HUES6 (cell line): ENCODE measurements around the gene LCLAT1.

Experiments
- H3K27ac ChIP-seq: 2 replicates; pipeline ENCODE4 v1.7.0; 2013; ENCODE audit warnings: low read depth, mild to moderate bottlenecking, low read length, inconsistent platforms
- H3K27me3 ChIP-seq: 2 replicates; pipeline ENCODE4 v1.6.1; 2013; ENCODE audit warnings: low read length; ENCODE audit not compliant: control insufficient read depth, insufficient read depth
- H3K36me3 ChIP-seq: 2 replicates; pipeline ENCODE4 v1.6.1; 2013; ENCODE audit warnings: low read length; ENCODE audit not compliant: control insufficient read depth, insufficient read depth
- H3K4me1 ChIP-seq: 2 replicates; pipeline ENCODE4 v1.6.1; 2013; ENCODE audit warnings: low read length; ENCODE audit not compliant: control insufficient read depth, insufficient read depth
- H3K4me3 ChIP-seq: 2 replicates; pipeline ENCODE4 v1.5.1; 2013; ENCODE audit warnings: low read depth, low read length
- H3K9ac ChIP-seq: one replicate; pipeline ENCODE4 v1.6.1; 2013; ENCODE audit warnings: mild to moderate bottlenecking, low read length
- H3K9me3 ChIP-seq: 2 replicates; pipeline ENCODE4 v1.6.1; 2013; ENCODE audit warnings: low read depth, low read length; ENCODE audit not compliant: control insufficient read depth, insufficient read depth

Gene LCLAT1

DNA sequence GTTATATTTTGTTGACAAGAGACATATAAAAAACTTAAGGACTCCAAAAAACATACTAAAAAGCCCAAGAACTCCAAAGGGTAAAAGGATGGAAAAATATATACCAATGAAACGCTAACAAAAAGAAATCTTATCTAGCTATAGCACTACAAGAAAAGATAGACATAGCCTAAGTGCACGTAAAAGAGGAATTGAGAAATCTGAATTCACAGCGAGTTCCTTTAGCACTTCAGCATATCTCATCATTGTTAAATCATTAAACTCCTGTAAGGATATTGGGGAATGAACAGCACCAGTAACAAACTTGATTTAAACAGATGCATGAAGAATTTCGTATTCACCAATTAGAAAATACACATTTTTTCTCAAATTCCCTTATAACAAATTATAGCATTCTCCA is 226.1 kb downstream of the LCLAT1 start:
- Histone ChIP-seq H3K27me3 (no peaks in the 10 kb centered on the region), H3K27ac (no peak overlapping the region), H3K4me3 (no peak overlapping the region), H3K4me1 (no peaks in the 10 kb centered on the region), H3K9me3 (peaks cover 20% of the 10 kb centered on the region), H3K36me3 (no peaks in the 10 kb centered on the region), H3K9ac (no peak overlapping the region)

DNA sequence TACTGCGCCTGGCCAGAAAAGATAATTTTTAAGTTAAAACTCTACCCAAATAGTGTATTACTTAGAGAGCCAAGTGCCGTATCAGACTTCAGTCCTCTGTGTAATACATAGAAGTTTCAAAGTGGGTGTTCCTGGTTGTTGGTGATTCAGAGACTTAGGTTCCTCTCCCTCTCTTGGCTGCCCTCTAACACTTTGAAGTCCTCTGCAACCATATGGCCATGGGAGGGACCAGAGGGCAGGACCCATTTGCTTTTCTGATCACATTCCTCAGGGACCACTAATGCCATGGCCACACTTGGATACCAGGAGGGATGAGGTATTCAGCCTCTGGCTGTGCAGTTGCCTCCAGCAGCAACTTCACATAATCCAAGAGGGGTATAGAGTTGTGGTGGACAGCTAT is 228.7 kb downstream of the LCLAT1 start:
- Histone ChIP-seq H3K27me3 (no peaks in the 10 kb centered on the region), H3K9ac (no peak overlapping the region), H3K27ac (no peak overlapping the region), H3K4me3 (no peak overlapping the region), H3K4me1 (no peaks in the 10 kb centered on the region), H3K9me3 (peaks cover 4% of the 10 kb centered on the region), H3K36me3 (no peaks in the 10 kb centered on the region)

GRCh38 chr2:30677231-30677630 is 230.2 kb downstream of the LCLAT1 start:
- no peaks in the 10 kb centered on the region for H3K27me3 ChIP-seq
- H3K27ac ChIP-seq = no peak overlapping the region
- H3K9me3 ChIP-seq = no peaks in the 10 kb centered on the region; the same call in 1 of the 2 replicates

GRCh38 chr2:30677861-30678385 is 230.9 kb downstream of the LCLAT1 start:
- H3K4me3 ChIP-seq = no peak overlapping the region
- H3K9ac ChIP-seq = no peak overlapping the region
- H3K27ac ChIP-seq = no peak overlapping the region
- no peaks in the 10 kb centered on the region for H3K36me3 ChIP-seq
- no peaks in the 10 kb centered on the region for H3K9me3 ChIP-seq
- no peaks in the 10 kb centered on the region for H3K4me1 ChIP-seq
- H3K27me3 ChIP-seq = no peaks in the 10 kb centered on the region

More at GRCh38 chr2:30677231-30677630, 230.2 kb downstream of the LCLAT1 start:
- H3K9ac ChIP-seq = no peak overlapping the region
- H3K36me3 ChIP-seq = no peaks in the 10 kb centered on the region
- no peak overlapping the region for H3K4me3 ChIP-seq
- no peaks in the 10 kb centered on the region for H3K4me1 ChIP-seq

DNA sequence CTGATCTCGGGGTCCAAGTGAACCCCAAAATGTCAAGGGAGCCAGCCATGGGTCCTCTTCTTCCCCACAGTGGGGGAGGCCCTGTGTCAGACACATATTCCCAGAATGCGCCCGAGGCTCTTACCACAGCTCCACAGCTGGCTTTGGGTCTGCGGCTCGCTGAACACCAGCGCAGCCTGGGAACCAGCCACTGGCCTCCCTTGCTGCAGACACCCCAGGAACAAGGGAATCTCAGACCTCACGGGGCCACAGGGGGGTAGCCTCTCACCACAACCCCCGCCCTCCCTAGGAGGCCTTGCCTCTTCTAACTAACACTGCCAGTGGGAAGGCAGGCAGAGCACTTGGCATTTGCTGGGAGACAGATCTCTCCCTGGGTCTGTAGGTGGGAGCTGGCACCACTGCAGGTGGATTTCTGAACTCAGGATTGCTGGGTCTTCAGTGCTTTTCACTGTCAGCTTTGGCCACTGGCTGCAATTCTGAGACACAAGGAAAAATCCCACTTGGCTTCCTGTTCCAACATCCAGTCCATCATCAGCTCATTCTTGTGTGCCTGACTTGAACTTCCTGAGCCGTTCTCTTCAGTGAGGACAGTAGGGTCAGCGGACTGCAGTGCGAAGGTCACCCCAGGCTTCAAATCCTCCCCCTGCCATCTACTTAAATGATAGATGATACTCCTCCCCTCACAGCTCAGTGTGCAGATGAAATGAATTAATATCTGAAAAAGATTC is 231.5 kb downstream of the LCLAT1 start:
- Histone ChIP-seq H3K9ac (no peak overlapping the region), H3K4me1 (no peaks in the 10 kb centered on the region), H3K9me3 (no peaks in the 10 kb centered on the region), H3K27me3 (no peaks in the 10 kb centered on the region), H3K27ac (no peak overlapping the region), H3K4me3 (no peak overlapping the region), H3K36me3 (no peaks in the 10 kb centered on the region)

GRCh38 chr2:30679426-30680088 is 232.5 kb downstream of the LCLAT1 start:
- Histone ChIP-seq H3K4me3 (no peak overlapping the region), H3K9me3 (no peaks in the 10 kb centered on the region), H3K36me3 (no peaks in the 10 kb centered on the region), H3K27ac (no peak overlapping the region), H3K27me3 (no peaks in the 10 kb centered on the region), H3K4me1 (no peaks in the 10 kb centered on the region), H3K9ac (no peak overlapping the region)

GRCh38 chr2:30680121-30680520 is 233.1 kb downstream of the LCLAT1 start:
- H3K27me3 ChIP-seq = no peaks in the 10 kb centered on the region
- H3K9me3 ChIP-seq = no peaks in the 10 kb centered on the region
- H3K9ac ChIP-seq = no peak overlapping the region
- no peaks in the 10 kb centered on the region for H3K36me3 ChIP-seq
- no peak overlapping the region for H3K4me3 ChIP-seq
- no peak overlapping the region for H3K27ac ChIP-seq
- H3K4me1 ChIP-seq = no peaks in the 10 kb centered on the region

DNA sequence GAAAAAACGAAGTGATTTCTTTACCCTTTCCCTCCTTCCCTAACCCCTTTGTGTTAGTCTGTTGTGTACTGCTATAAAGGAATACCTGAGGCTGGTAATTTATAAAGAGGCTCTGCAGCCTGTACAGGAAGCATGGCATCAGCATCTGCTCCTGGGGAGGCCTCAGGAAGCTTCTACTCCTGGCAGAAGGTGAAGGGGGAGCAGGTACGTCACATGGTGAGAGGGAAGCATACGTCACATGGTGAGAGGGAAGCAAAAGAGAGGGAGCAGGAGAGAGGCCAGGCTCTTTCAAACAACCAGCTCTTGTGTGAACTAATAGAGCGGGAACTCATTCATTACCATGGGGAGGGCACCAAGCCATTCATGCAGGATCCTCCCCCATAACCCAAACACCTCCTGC is 234.0 kb downstream of the LCLAT1 start:
- peaks cover 4% of the 10 kb centered on the region; the same call in 1 of the 2 replicates for H3K4me1 ChIP-seq
- H3K27ac ChIP-seq = no peak overlapping the region
- H3K36me3 ChIP-seq = no peaks in the 10 kb centered on the region
- H3K27me3 ChIP-seq = no peaks in the 10 kb centered on the region
- no peak overlapping the region for H3K9ac ChIP-seq
- H3K9me3 ChIP-seq = no peaks in the 10 kb centered on the region
- no peak overlapping the region for H3K4me3 ChIP-seq

DNA sequence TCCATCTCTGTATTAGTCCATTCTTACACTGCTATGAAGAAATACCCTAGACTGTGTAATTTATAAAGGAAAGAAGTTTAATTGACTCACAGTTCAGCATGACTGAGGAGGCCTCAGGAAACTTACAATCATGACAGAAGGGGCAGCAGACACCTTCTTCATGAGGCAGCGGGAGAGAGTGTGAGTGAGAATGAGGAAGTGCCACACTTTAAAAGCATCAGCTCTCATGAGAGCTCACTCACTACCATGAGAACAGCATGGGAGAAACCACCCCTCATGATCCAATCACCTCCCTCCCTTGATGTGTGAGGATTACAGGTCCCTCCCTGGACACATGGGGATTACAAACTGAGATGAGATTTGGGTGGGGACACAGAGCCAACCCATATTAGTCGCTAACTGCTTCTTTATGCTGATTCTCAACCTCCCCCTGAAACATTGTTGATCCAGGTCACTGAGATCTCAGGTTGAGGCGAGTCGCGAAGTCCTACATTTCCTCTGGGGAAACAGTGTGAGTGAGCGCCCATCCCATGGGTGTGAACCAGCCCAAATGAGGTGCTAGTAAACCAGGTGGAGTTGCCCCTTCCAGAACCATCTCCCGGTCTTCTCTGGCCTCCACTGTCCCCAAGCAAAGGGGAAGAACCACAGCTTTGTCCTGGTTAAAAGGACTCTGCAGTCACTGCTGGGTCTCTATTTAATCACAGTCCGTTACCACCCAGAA is 236.3 kb downstream of the LCLAT1 start:
- peaks cover 4% of the 10 kb centered on the region; the same call in 1 of the 2 replicates for H3K4me1 ChIP-seq
- no peak overlapping the region for H3K9ac ChIP-seq
- H3K27ac ChIP-seq = no peak overlapping the region
- H3K36me3 ChIP-seq = no peaks in the 10 kb centered on the region
- H3K4me3 ChIP-seq = no peak overlapping the region
- H3K9me3 ChIP-seq = no peaks in the 10 kb centered on the region
- H3K27me3 ChIP-seq = no peaks in the 10 kb centered on the region

GRCh38 chr2:30684026-30684425 is 237.0 kb downstream of the LCLAT1 start:
- Histone ChIP-seq H3K36me3 (no peaks in the 10 kb centered on the region), H3K27me3 (no peaks in the 10 kb centered on the region), H3K9me3 (no peaks in the 10 kb centered on the region), H3K4me1 (peaks cover 6% of the 10 kb centered on the region; the same call in 1 of the 2 replicates), H3K4me3 (no peak overlapping the region), H3K9ac (no peak overlapping the region), H3K27ac (no peak overlapping the region)

DNA sequence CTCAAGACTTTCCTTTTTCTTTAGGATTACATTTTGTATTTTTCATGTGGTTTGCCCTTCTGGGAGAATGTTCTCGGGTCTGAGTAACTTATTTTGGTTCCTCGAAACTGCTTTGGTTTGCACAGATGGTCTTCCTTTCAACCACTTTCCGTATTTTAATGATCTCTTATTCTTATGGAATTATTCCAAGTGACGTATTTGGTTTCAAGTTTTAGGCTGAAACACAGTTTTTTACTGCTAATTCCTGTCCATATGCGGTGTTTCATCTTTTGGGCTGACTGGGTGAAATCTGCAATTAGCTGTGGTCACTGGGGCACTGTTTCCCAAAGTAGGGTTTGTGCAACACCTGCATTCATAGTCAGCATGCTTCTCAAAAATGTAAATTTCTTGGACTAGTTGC is 237.5 kb downstream of the LCLAT1 start:
- no peaks in the 10 kb centered on the region for H3K27me3 ChIP-seq
- no peak overlapping the region for H3K4me3 ChIP-seq
- peaks cover 11% of the 10 kb centered on the region; the same call in 1 of the 2 replicates for H3K4me1 ChIP-seq
- H3K9ac ChIP-seq = no peak overlapping the region
- no peaks in the 10 kb centered on the region for H3K9me3 ChIP-seq
- H3K36me3 ChIP-seq = no peaks in the 10 kb centered on the region
- no peak overlapping the region for H3K27ac ChIP-seq
